GM12864 (cell line): ENCODE measurements around the gene SAG.

ENCODE experiments used
- DNase-seq: peaks from one replicate; pipeline ENCODE4 v3.0.0-alpha.2; 2011; ENCODE audit warnings: low read depth
- H3K4me3 ChIP-seq: 2 replicates; pipeline ENCODE4 v1.5.1; 2011; ENCODE audit warnings: mild to moderate bottlenecking, low read depth, low read length, control low read depth
- TF ChIP-seq, protein P1 (sequence below): IDR thresholded peaks from 2 replicates; pipeline ENCODE4 v1.5.1; 2011; ENCODE audit warnings: low read depth, mild to moderate bottlenecking, moderate library complexity, low read length, control low read depth, inconsistent platforms; ENCODE audit errors: missing control alignments

The SAG gene

GRCh38 chr2:233336541-233336940 lies 28.9 kb downstream of the SAG start:
- no peak for DNase-seq
- TF ChIP-seq, protein P1, sequence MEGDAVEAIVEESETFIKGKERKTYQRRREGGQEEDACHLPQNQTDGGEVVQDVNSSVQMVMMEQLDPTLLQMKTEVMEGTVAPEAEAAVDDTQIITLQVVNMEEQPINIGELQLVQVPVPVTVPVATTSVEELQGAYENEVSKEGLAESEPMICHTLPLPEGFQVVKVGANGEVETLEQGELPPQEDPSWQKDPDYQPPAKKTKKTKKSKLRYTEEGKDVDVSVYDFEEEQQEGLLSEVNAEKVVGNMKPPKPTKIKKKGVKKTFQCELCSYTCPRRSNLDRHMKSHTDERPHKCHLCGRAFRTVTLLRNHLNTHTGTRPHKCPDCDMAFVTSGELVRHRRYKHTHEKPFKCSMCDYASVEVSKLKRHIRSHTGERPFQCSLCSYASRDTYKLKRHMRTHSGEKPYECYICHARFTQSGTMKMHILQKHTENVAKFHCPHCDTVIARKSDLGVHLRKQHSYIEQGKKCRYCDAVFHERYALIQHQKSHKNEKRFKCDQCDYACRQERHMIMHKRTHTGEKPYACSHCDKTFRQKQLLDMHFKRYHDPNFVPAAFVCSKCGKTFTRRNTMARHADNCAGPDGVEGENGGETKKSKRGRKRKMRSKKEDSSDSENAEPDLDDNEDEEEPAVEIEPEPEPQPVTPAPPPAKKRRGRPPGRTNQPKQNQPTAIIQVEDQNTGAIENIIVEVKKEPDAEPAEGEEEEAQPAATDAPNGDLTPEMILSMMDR, result no peak
- no peak overlapping the region for H3K4me3 ChIP-seq

GRCh38 chr2:233338046-233338445 lies 30.4 kb downstream of the SAG start:
- H3K4me3 ChIP-seq, result no peak overlapping the region
- DNase-seq, result no peak
- TF ChIP-seq, protein P1, result no peak

- H3K4me3 ChIP-seq, result no peak overlapping the region
- TF ChIP-seq, protein P1, result no peak
- no peak for DNase-seq
Measured at GRCh38 chr2:233338812-233339368, 31.3 kb downstream of the SAG start.

DNA sequence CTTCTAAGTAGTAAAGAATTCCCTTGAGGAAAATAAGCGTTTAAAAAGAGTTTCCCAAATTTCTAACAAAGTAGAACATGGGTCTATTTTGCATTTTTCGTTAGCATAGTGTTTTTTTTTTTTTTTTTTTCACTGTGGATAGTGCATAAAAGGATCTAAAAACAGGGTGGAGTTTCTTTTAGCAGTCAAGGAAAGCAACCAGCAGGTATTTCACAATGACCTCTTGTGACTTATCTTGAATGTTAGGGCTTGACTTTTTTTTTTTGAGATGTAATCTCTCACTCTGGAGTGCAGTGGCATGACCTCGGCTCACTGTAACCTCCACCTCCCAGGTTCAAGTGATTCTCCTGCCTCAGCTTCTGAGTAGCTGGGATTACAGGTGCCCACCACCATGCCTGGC lies 31.8 kb downstream of the SAG start:
- H3K4me3 ChIP-seq, result no peak overlapping the region
- TF ChIP-seq, protein P1, result no peak
- no peak for DNase-seq

GRCh38 chr2:233341296-233341695 lies 33.7 kb downstream of the SAG start:
- TF ChIP-seq, protein P1, result no peak
- no peak overlapping the region for H3K4me3 ChIP-seq
- DNase-seq, result no peak

- DNase-seq, result no peak
- no peak overlapping the region for H3K4me3 ChIP-seq
- TF ChIP-seq, protein P1, result no peak
Measured at GRCh38 chr2:233342301-233342700, 34.7 kb downstream of the SAG start.

DNA sequence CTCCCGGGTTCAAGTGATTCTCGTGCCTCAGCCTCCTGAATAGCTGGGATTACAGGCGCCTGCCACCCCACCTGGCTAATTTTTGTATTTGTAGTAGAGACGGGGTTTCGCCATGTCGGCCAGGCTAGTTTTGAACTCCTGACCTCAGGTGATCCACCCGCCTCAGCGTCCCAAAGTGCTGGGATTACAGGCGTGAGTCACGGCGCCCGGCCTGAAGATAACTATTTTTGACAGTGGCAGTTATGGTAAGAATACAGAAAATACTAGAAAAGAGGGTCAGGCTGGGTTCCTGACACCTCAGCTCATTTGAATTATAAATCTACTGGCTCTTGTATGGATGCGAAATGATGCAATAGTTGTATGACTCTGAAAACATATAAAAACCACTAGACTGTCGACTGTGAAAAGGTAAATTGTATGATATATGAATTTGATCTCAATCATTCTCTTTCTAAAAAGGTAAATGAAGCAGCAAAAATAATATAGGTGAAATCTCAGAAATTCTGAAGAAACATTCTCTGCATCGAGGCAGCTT lies 35.6 kb downstream of the SAG start:
- H3K4me3 ChIP-seq, result no peak overlapping the region
- no peak for DNase-seq
- TF ChIP-seq, protein P1, result no peak
